GM21576 (cell line): ENCODE measurements around the gene KCNMA1.
"Not testable (repeated sequence)": the region's sequence is repeated elsewhere in the genome, so short reads cannot be mapped to it uniquely, and the experiment has no call there.

Source experiments
- ATAC-seq: cut with Tn5 transposase; IDR thresholded peaks from one replicate; pipeline ENCODE4 v1.9.1; 2021; ENCODE audit warnings: mild to moderate bottlenecking, moderate library complexity; ENCODE audit not compliant: unreplicated experiment

The KCNMA1 gene

DNA sequence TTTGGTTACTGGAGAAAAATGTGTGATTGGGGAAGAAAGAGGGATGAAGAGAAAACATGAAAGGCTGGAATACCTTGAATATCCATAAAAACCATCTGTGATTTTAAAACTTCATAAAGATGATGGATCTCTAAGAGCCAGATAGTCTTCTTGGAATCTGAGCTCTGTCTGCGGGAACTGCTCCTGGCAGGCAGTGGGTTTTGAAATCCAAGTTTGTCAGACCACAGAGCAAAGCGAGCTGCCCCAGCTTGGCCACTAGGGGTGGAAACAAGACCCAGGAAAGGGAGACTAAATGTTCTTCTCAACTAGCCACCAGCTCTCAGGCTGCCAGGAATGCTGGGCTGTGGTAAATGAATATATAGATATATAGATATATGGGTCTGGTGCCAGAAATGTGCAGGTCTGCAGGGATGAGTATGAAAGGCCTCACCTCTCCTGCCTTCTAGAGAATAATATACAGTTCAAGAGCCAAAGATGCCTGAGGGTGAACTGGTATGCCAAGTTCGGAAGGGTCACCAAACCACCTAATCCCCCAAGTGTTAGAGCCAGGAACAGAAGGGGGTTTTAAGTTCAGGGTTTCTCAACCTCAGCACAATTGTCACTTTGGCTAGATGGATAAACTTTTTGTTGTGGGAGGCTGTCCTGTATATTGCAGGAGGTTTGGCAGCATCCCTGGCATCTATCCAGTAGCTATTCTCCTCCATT is 208.8 kb downstream of the KCNMA1 start:
- ATAC-seq = no peak

- ATAC-seq = no peak
Measured at GRCh38 chr10:77424257-77424656, 213.4 kb downstream of the KCNMA1 start.

DNA sequence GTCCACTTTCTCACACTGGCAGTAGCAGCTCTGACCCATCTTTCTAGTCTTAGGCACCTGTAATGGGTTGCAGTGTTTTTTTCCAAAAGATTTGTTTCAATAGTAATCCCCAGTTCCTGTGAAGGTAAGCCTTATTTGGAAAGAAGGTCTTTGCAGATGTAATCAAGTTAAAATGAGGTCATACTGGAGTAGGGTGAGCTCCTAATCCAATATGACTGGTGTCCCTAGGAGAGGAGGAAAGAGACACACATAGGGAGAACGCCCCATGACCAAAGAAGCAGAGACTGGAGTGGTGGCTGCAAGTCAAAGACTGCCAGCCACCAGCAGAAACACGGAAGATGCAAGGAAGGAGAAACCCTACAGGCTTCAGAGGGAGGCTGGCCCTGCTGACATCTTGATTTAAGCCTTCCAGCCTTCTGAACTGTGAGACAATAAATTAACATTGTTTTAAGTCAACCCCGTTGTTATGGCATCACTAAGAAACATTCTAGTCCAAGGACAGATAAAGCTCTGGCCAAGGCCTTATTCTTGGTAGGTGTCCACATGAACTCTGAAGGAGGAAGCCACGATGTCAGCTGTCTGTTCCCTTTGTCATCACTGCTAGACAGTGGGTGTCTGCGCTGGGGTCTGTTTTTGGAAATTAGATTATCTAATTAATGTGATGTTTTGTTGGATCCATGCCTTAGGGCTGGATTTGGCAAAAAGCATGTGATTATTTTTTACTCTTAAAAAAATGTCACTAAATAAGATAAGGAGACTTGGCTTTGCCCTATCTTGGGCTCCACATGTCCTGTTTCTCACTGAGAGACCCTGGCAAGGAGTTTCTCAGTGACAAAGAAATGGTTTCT is 214.9 kb downstream of the KCNMA1 start:
- no peak for ATAC-seq

DNA sequence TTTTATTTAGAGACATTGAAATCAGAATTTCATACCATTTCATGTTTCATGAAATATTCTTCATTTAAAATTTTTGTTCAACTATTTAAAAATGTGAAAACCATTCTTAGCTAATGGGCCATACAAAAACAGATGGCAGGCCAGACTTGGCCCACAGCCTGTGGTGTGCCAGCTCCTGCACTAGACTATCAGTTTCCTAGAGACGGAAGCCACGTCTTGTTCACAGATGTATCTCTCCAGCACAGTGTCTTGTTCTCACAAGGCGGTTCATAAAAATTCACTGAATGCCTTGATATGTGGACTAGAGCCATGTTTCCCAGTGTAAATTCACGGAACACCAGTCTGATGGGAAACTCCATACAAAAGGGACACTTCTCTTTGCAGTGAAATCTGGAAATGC is 216.0 kb downstream of the KCNMA1 start:
- ATAC-seq = no peak

DNA sequence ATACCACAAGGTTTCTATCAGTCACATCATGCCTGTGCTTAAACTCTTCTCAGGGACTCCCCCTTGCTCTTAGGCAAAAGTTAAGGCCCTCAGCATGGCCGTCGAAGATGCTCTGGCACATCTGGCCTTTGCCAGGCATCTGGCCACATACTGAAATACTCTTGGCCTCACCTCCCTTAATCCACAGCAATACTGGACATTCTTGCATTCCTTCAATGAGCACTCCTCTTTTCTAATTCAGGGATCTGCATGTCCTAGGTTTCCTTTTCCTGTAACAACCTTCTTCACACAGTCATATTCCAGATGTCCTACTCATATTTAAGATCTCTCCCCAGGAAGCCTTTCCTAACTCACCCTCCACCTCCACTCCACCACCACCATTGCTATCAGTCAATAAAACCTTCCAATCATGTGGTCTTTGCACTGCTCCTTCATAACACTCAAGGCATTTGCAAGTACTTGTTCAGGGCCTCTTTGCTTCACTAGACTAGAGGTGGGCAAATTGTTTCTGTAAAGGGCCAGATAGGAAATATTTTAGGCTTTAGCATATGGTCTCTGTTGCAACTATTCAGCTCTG is 216.6 kb downstream of the KCNMA1 start:
- ATAC-seq = no peak

GRCh38 chr10:77419979-77420378 is 217.6 kb downstream of the KCNMA1 start:
- no peak for ATAC-seq

- no peak for ATAC-seq
Measured at GRCh38 chr10:77419056-77419455, 218.6 kb downstream of the KCNMA1 start.

- ATAC-seq = no peak
Measured at GRCh38 chr10:77417806-77418640, 219.6 kb downstream of the KCNMA1 start.

DNA sequence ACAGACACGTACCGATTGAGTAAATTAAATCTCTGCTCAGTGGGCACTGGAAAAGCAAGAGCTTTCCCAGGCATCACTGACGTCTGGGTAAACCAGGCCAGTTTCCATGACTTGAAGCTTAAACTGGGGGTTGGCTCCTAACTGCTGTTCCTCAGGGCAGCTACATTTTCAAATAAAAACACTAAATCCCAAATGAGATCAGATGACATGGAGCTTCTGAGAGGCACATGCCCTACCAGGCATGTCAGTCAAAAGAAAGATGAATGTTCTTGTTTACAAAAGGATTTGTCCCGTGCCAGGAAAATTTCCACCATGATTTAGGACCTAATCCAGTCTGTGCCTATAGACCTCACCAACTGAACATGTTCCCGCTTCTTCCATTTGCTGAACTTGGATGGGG is 220.2 kb downstream of the KCNMA1 start:
- no peak for ATAC-seq

DNA sequence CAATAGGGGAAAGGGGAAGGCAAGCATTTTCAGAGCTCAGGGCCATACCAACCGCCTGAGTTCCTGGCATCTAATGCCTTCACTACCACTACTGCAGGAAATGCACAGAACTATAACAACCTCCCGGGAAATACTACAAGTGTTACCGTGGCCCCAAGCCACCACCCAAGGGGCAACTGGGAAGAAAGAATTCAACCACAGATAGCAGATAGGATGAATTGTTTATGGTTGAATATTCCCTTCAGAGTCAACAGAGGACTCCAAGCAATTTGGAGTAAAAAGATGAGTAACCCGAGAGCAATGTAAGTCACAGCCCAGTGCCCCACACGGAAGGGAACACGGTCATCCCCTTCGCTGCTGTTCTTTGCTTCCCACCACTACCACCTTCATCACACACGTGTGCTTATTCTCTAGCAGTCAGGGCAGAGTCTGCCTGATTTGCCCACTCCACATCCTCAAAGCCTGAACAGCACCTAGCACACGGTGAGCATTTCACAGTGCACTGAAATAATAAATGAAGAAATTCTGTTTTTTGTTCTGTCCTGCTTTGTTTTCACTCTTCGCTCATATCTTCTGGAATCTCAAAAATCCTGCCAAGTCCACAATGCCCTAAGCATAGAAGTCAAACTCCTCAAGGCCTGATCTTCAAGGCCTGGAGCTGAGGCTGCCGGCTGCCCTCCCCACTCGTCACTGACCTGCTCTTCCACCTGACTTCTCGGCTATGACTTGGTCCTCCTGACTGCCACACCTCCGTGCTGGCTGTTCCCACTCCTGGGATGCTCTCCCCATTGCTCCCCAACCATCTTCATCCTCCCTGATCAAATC is 221.1 kb downstream of the KCNMA1 start:
- no peak for ATAC-seq

- no peak for ATAC-seq
Measured at GRCh38 chr10:77415313-77415960, 222.2 kb downstream of the KCNMA1 start.

GRCh38 chr10:77413231-77413630 is 224.4 kb downstream of the KCNMA1 start:
- no peak for ATAC-seq

- not testable (repeated sequence) for ATAC-seq
Measured at GRCh38 chr10:77412573-77413133, 225.0 kb downstream of the KCNMA1 start.

GRCh38 chr10:77411805-77412204 is 225.8 kb downstream of the KCNMA1 start:
- ATAC-seq = no peak

GRCh38 chr10:77410523-77410922 is 227.1 kb downstream of the KCNMA1 start:
- no peak for ATAC-seq

DNA sequence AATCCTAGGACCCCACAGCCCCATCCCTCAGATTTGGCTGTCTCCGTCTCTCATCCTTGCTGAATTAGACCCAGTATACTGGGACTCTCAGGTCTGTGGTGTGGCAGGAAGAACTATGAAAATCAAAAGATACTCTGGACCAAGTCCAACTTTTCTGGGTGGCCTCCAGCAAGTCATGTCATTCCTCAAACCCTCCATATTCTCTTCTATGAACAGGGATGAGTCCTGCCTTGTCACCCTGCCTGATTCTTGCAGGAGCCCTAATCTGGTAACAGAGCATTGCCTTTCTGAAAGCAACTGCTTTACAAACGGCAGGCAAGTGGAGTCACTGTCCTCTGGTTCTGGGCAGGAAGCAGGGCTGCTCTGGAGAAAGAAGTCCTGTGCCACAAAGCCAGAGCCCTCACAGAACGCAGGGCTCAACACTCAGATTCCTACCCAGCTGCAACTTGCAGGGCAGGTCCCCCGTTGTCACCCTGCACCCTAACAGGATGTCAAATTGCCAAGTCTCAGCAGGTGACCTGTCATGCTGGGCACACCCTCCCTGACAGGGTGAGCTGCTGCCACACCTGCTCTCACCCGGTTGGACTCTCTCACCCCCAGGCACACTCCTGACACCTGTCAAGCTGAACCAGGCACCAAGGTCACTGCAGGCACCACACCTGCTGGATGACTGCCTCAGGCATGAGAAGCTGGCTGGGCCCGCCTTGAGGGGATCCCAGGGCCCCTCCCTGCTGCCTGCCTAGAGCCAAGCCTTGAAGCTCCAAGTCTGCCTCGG is 227.7 kb downstream of the KCNMA1 start:
- no peak for ATAC-seq

DNA sequence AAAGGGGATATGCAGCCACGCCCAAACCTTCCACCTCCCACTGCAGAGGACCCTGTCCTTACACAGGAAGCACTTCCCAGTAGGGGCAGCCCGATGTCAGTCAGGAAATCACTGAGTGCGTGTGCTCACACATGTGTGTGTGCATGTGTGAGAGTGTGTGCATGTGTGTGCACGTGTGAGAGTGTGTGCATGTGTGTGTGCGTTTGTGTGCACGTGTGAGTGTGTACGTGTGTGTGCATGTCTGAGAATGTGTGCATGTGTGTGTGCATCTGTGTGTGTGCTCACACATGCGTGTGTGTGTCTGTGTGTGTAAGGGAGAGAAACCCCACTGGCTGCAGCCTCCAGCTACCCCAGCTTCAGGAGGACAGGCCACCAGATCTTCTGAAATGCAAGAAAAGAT is 229.3 kb downstream of the KCNMA1 start:
- no peak for ATAC-seq

DNA sequence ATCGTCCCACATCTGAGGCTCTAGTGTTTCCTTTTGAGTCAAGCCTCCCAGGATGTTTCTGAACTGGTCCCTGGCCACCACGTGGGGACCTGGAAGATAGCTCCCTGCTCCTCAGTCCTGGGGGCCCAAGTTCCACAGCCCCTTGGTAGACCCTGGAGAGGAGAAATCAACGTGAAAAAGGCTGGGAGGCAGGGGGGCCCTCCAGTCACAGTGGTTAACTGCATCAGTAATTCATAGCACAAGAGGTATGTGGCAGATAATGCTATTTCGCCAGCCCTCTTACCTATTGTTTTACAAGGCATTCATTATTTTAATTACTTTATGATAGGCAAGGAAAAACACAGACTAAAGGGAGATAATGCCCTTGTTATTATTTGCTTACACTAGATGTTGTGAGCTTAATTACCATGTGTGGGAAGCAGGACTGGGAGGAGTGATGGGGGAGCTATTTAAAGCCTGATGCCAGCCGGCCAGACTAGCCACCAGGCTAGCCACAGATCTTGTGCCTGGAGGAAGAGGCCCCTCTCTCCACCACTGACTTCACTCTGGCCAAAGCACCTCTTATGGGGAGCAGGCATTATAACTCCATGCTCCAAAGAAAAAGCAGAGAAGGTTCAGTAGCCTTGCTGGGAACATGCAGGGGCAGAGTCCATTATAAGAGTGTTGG is 230.7 kb downstream of the KCNMA1 start:
- ATAC-seq = no peak
